Pancreas (tissue), 10 donors: Measurements from ENCODE around the gene MISP. TPM values are rescaled to one million over a fixed set of nuclear protein-coding genes. Genes with fewer than 3 reads are reported as not detected.
A peak's percentile ranks its signal among the peaks of the same experiment; 100 is the strongest.
"Not testable (repeated sequence)": the region's sequence is repeated elsewhere in the genome, so short reads cannot be mapped to it uniquely, and the experiment has no call there.

Experiments
- ATAC-seq, 4 donors: fragments of 200-7000 bp; cut with Tn5 transposase; one replicate each; pipeline versions ENCODE4 v1.8.0 to v1.9.1; 2020; ENCODE audit warnings: mild to moderate bottlenecking in 4 of 4, moderate library complexity in 4 of 4
- DNase-seq, 6 donors: peaks; one replicate each; pipeline ENCODE4 v3.0.0-alpha.2; 2020
- FAIRE-seq: peaks from 2 replicates; lab custom pipeline; 2012; peaks lifted over from hg19 to GRCh38; lab: Jason Lieb, UNC
- H3K27ac ChIP-seq, 4 donors: fragments of 200-600 bp; sonication (generic); 1 replicate in 3 of 4; 2 replicates in 1 of 4; pipeline versions ENCODE4 v1.5.0 to v1.8.0; 2020
- H3K27me3 ChIP-seq, 4 donors: fragments of 200-600 bp; one replicate each; pipeline ENCODE4 v1.8.0; 2021
- H3K36me3 ChIP-seq, 3 donors: fragments of 200-600 bp; sonication (generic) in 1 of 3; one replicate each; pipeline versions ENCODE4 v1.5.0 to v1.8.0; 2020 to 2021
- H3K4me1 ChIP-seq, 3 donors: fragments of 200-600 bp; one replicate each; pipeline ENCODE4 v1.8.0; 2021
- H3K4me3 ChIP-seq, 4 donors: fragments of 200-600 bp; sonication (generic) in 2 of 4; one replicate each; pipeline versions ENCODE4 v1.5.0 to v1.8.0; 2020 to 2021
- H3K9me3 ChIP-seq, 4 donors: fragments of 200-600 bp; one replicate each; pipeline ENCODE4 v1.8.0; 2021
- WGBS, 2 donors: extraction: QIAGEN DNeasy Blood & Tissue Kit; methylation state at CpG; one replicate each; pipeline ENCODE4 v1.1.7; 2013; 5-methylcytosine and 5-hydroxymethylcytosine counted together
- intact Hi-C, 3 donors: fragments of 100-400 bp; cut with DNase I; formaldehyde crosslinking; loops; one replicate each; pipeline versions ENCODE4 v1.11.1 to v1.14.2; 2022
- polyA plus RNA-seq, 2 donors: library from polyadenylated mRNA; stranded (reverse); fragments of 200-250 nt; gene quantifications; one replicate each; pipeline ENCODE4 v1.2.3, GENCODE V29; 2013
- total RNA-seq, 6 donors: library from RNA; stranded (reverse); fragmentation: NEBNext Ultra II Directional in 4 of 6; extraction: Animal tissue kit (Norgen Biotek cat#: 25700) in 4 of 6; gene quantifications; one replicate each; pipeline versions ENCODE4 v1.2.1 to v1.2.4, GENCODE V29; 2021 to 2023
- TF ChIP-seq, protein P1 (sequence below), 4 donors: fragments of 200-600 bp; sonication (generic) in 3 of 4; IDR thresholded peaks; one replicate each; pipeline versions ENCODE4 v1.5.0 to v1.8.0; 2021; ENCODE audit warnings: antibody characterized with exemption in 4 of 4
- donor health status: healthy with polysubstance abuse.
- donor health status: DM: no; HTN: no; CAD: no; lungs with moderate emphysema.
- donor health status: DM: no; HTN: no; CAD: no.
- donor health status: control.
- donor health status: control.
- donor health status: Bipolar disorder and iron deficiency.
- donor health status: DM: yes; HTN: yes; CAD: no.
- donor health status: DM: no; HTN: no; CAD: no.
- donor health status: DM: no; HTN: no; CAD: no.
- donor health status: DM: yes; HTN: yes; CAD: no.

Gene MISP
- total and polyA plus RNA-seq, 8 donors = 0.63 to 7.5 (median 1.3) TPM

DNA sequence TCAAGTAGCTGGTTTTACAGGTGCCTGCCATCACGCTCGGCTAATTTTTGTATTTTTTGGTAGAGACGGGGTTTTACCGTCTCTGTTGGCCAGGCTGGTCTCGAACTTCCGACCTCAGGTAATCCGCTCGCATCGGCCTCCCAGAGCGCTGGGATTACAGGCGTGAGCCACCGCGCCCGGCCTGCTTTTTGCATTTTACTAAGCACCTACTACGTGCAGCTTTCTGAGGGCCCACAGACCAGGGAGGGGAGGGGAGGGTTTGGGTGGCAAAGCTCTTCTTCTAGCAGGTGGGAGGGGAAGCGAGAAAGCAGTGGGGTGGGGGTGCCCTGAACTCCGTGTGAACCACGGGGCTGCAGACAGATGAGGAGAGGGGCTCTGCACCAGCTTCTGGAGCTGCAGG, 27.2 kb upstream of the MISP start:
- WGBS, 2 donors = 78 to 87% methylated on average over 18 of the region's 18 CpGs
- no peaks in the 10 kb centered on the region for H3K9me3 ChIP-seq
- intact Hi-C loops = no loop called here
- H3K36me3 ChIP-seq = no peaks in the 10 kb centered on the region
- no peaks in the 10 kb centered on the region for H3K27me3 ChIP-seq
- DNase-seq (no peak), ATAC-seq (no peak), FAIRE-seq (no peak)
- H3K4me3 ChIP-seq = no peak overlapping the region
- no peak overlapping the region for H3K27ac ChIP-seq
- TF ChIP-seq, protein P1, sequence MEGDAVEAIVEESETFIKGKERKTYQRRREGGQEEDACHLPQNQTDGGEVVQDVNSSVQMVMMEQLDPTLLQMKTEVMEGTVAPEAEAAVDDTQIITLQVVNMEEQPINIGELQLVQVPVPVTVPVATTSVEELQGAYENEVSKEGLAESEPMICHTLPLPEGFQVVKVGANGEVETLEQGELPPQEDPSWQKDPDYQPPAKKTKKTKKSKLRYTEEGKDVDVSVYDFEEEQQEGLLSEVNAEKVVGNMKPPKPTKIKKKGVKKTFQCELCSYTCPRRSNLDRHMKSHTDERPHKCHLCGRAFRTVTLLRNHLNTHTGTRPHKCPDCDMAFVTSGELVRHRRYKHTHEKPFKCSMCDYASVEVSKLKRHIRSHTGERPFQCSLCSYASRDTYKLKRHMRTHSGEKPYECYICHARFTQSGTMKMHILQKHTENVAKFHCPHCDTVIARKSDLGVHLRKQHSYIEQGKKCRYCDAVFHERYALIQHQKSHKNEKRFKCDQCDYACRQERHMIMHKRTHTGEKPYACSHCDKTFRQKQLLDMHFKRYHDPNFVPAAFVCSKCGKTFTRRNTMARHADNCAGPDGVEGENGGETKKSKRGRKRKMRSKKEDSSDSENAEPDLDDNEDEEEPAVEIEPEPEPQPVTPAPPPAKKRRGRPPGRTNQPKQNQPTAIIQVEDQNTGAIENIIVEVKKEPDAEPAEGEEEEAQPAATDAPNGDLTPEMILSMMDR (IDR thresholded peaks at IDR 0.05) = no peak
- H3K4me1 ChIP-seq = no peaks in the 10 kb centered on the region

GRCh38 chr19:725461-726089, 25.3 kb upstream of the MISP start:
- Histone ChIP-seq H3K27ac (no peak overlapping the region), H3K4me3 (no peak overlapping the region), H3K27me3 (no peaks in the 10 kb centered on the region), H3K36me3 (no peaks in the 10 kb centered on the region), H3K9me3 (no peaks in the 10 kb centered on the region), H3K4me1 (no peaks in the 10 kb centered on the region)
- no peak for DNase-seq
- WGBS, 2 donors = 74 to 85% methylated on average over 12 to 13 of the region's 13 CpGs
- no peak for FAIRE-seq
- intact Hi-C loops = no loop called here
- no peak for ATAC-seq
- TF ChIP-seq, protein P1 (IDR thresholded peaks at IDR 0.05) = no peak

- Histone ChIP-seq H3K4me3 (no peak overlapping the region), H3K27me3 (no peaks in the 10 kb centered on the region), H3K4me1 (no peaks in the 10 kb centered on the region), H3K27ac (peak overlapping the region in 1 of 4 donors; percentile 22), H3K9me3 (no peaks in the 10 kb centered on the region), H3K36me3 (no peaks in the 10 kb centered on the region)
- TF ChIP-seq, protein P1 (IDR thresholded peaks at IDR 0.05) = no peak
- FAIRE-seq (no peak), ATAC-seq (peak; percentile 14 to 28 (median 22)), DNase-seq (no peak)
- 71 to 84% methylated on average over 33 to 43 of the region's 43 CpGs for WGBS, 2 donors
- intact Hi-C loops = no loop called here
Observed at GRCh38 chr19:726993-727956, 23.6 kb upstream of the MISP start.

GRCh38 chr19:728011-728410, 22.9 kb upstream of the MISP start:
- ATAC-seq = peak in 2 of 4 donors; percentile 32 to 46
- intact Hi-C loops = no loop called here

GRCh38 chr19:729564-729963, 21.3 kb upstream of the MISP start:
- WGBS, 2 donors = 81 to 93% methylated on average over 13 to 15 of the region's 15 CpGs
- intact Hi-C loops, H3K4me1 ChIP-seq, H3K4me3 ChIP-seq, H3K27ac ChIP-seq, ATAC-seq, FAIRE-seq, DNase-seq, H3K9me3 ChIP-seq, H3K27me3 ChIP-seq, H3K36me3 ChIP-seq: not testable (repeated sequence)

More at GRCh38 chr19:728011-728410, 22.9 kb upstream of the MISP start:
- H3K36me3 ChIP-seq = no peaks in the 10 kb centered on the region
- no peak overlapping the region for H3K4me3 ChIP-seq
- WGBS, 2 donors = 63 to 81% methylated on average over 26 of the region's 26 CpGs
- no peak for DNase-seq
- no peaks in the 10 kb centered on the region for H3K27me3 ChIP-seq
- H3K27ac ChIP-seq = peak overlapping the region in 1 of 4 donors; percentile 22
- FAIRE-seq = no peak
- TF ChIP-seq, protein P1 (IDR thresholded peaks at IDR 0.05) = no peak
- H3K4me1 ChIP-seq = no peaks in the 10 kb centered on the region
- H3K9me3 ChIP-seq = no peaks in the 10 kb centered on the region
